Activated CD8-positive, alpha-beta memory T cell treated with anti-CD3 and anti-CD28 coated beads, Interleukin-2, amount 50 U/mL, for 4 hours (primary cell): ENCODE data around the gene RABL2B.

Source experiments
- DNase-seq: peaks from one replicate; pipeline ENCODE4 v3.0.0-alpha.2; 2020

The RABL2B gene

GRCh38 chr22:50722048-50722701 is 61.3 kb downstream of the RABL2B start:
- no peak for DNase-seq

GRCh38 chr22:50721257-50721844 is 62.1 kb downstream of the RABL2B start:
- DNase-seq: no peak

GRCh38 chr22:50720301-50721256 is 62.9 kb downstream of the RABL2B start:
- DNase-seq: no peak

- DNase-seq: no peak
Measured at GRCh38 chr22:50719814-50720300, 63.6 kb downstream of the RABL2B start.

- no peak for DNase-seq
Measured at GRCh38 chr22:50718352-50718709, 65.1 kb downstream of the RABL2B start.

GRCh38 chr22:50717709-50718351 is 65.6 kb downstream of the RABL2B start:
- DNase-seq: no peak
